Parathyroid adenoma (tissue), 2 donors: ENCODE results near the gene TSPAN7.

Experiments
- H2AFZ ChIP-seq: fragments of 300-600 bp; sonication (generic); one replicate; pipeline ENCODE4 v1.7.0; 2017; ENCODE audit warnings: antibody characterized with exemption, mild to moderate bottlenecking
- H3K27ac ChIP-seq: fragments of 300-600 bp; sonication (generic); one replicate; pipeline ENCODE4 v1.7.0; 2017
- H3K27me3 ChIP-seq: fragments of 300-600 bp; sonication (generic); one replicate; pipeline ENCODE4 v1.7.0; 2017; ENCODE audit warnings: low read length; ENCODE audit not compliant: control insufficient read depth, insufficient read depth
- H3K36me3 ChIP-seq: fragments of 300-600 bp; sonication (generic); one replicate; pipeline ENCODE4 v1.7.0; 2017; ENCODE audit warnings: low read length; ENCODE audit not compliant: control insufficient read depth, insufficient read depth
- H3K4me1 ChIP-seq: fragments of 300-600 bp; sonication (generic); one replicate; pipeline ENCODE4 v1.7.0; 2017; ENCODE audit warnings: control low read depth
- H3K4me2 ChIP-seq: fragments of 300-600 bp; sonication (generic); one replicate; pipeline ENCODE4 v1.7.0; 2017; ENCODE audit warnings: low read length
- H3K4me3 ChIP-seq: fragments of 300-600 bp; sonication (generic); one replicate; pipeline ENCODE4 v1.7.0; 2017; ENCODE audit warnings: low read depth, low read length
- H3K79me2 ChIP-seq: fragments of 300-600 bp; sonication (generic); one replicate; pipeline ENCODE4 v1.7.0; 2017; ENCODE audit warnings: control low read depth
- H3K9ac ChIP-seq: fragments of 300-600 bp; sonication (generic); one replicate; pipeline ENCODE4 v1.7.0; 2017; ENCODE audit warnings: mild to moderate bottlenecking
- H3K9me3 ChIP-seq: fragments of 300-600 bp; sonication (generic); one replicate; pipeline ENCODE4 v1.7.0; 2017; ENCODE audit warnings: low read length; ENCODE audit not compliant: control insufficient read depth
- CTCF ChIP-seq: fragments of 300-600 bp; sonication (generic); IDR thresholded peaks from one replicate; pipeline ENCODE4 v1.7.0; 2017; ENCODE audit warnings: antibody characterized with exemption, mild to moderate bottlenecking
- donor health status: primary hyperparathyroidism.

TSPAN7 gene

DNA sequence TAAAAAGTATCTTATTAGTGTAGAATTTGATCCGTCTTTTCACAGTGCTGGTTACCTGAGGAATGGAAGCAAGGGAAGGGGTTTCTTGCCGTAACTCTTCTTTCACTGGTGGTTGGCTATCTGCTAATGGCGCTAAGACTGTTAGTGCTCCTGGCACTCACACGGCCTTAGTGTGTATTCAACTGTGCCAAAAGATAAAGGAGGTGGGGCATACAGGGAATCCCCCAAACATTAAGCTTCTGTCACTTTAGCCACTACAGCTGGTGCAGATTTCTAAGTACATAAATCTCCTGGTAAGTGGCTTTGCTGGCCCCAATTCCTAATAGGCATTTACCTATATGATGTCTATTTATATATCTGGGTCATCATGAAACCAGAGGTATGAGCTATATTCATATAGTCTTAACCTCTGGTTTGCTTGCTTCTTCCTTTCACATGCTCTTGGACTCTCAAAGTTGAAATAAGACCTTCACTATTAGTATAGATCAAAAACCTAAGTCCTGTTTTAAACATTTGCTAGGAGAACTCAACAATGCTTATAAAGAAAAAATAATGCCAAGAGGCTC is 95.1 kb downstream of the TSPAN7 start:
- no peak for TF ChIP-seq CTCF
- H3K27me3 ChIP-seq: no peaks in the 10 kb centered on the region
- no peaks in the 10 kb centered on the region for H3K36me3 ChIP-seq
- H3K4me2 ChIP-seq: no peak overlapping the region
- no peaks in the 10 kb centered on the region for H3K9me3 ChIP-seq
- no peaks in the 10 kb centered on the region for H3K4me1 ChIP-seq
- H3K79me2 ChIP-seq: no peaks in the 10 kb centered on the region
- H3K9ac ChIP-seq: no peak overlapping the region
- no peak overlapping the region for H2AFZ ChIP-seq
- H3K4me3 ChIP-seq: no peak overlapping the region
- no peak overlapping the region for H3K27ac ChIP-seq

DNA sequence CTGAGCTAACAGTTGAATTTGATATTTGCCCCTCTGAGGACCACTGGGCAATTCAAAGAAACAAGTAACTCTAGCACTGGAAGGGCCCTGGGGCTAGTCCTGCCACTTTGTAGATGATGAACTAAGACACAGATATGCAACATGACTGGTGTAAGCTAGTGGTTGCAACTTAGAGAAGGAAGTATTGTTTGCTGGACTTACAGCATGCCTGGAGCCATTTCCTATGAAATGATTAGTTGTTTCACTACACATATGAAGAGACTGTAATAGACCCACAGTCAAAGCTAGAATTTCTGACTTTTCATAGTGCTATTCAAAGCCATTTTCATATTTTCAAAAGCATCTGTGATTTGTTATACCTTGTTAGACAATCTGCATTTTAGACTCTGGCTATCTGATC is 96.2 kb downstream of the TSPAN7 start:
- H3K27me3 ChIP-seq: no peaks in the 10 kb centered on the region
- no peaks in the 10 kb centered on the region for H3K9me3 ChIP-seq
- no peak for TF ChIP-seq CTCF
- H3K4me1 ChIP-seq: no peaks in the 10 kb centered on the region
- H3K4me2 ChIP-seq: no peak overlapping the region
- no peak overlapping the region for H2AFZ ChIP-seq
- H3K36me3 ChIP-seq: no peaks in the 10 kb centered on the region
- no peak overlapping the region for H3K27ac ChIP-seq
- H3K4me3 ChIP-seq: no peak overlapping the region
- H3K79me2 ChIP-seq: no peaks in the 10 kb centered on the region
- H3K9ac ChIP-seq: no peak overlapping the region

- TF ChIP-seq CTCF: no peak
- H3K27ac ChIP-seq: no peak overlapping the region
- no peaks in the 10 kb centered on the region for H3K4me1 ChIP-seq
Measured at GRCh38 chrX:38660395-38661102, 99.2 kb downstream of the TSPAN7 start.

DNA sequence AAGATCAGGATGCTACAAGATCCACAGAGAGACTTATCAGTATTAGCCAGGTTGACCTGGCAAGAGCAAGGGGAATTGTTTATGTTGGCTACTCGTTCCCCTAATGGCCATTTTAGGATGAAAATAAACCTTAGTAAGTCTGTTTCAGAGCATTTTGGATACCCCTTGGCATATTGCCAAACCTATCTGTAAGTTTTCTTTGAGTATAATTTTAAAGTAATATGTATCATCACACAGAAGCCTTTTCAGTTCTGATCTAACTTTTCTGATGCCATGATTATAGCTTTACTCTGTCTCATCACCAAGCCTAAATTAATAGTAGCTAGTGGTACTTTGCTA is 99.7 kb downstream of the TSPAN7 start:
- no peak overlapping the region for H3K4me2 ChIP-seq
- no peak overlapping the region for H3K9ac ChIP-seq
- H3K27ac ChIP-seq: no peak overlapping the region
- H2AFZ ChIP-seq: no peak overlapping the region
- no peaks in the 10 kb centered on the region for H3K27me3 ChIP-seq
- H3K9me3 ChIP-seq: no peaks in the 10 kb centered on the region
- no peaks in the 10 kb centered on the region for H3K36me3 ChIP-seq
- H3K79me2 ChIP-seq: no peaks in the 10 kb centered on the region
- no peak overlapping the region for H3K4me3 ChIP-seq
- no peak for TF ChIP-seq CTCF
- H3K4me1 ChIP-seq: no peaks in the 10 kb centered on the region

More at GRCh38 chrX:38660395-38661102, 99.2 kb downstream of the TSPAN7 start:
- no peaks in the 10 kb centered on the region for H3K9me3 ChIP-seq
- no peak overlapping the region for H3K9ac ChIP-seq
- H2AFZ ChIP-seq: no peak overlapping the region
- no peak overlapping the region for H3K4me3 ChIP-seq
- no peaks in the 10 kb centered on the region for H3K36me3 ChIP-seq
- no peaks in the 10 kb centered on the region for H3K79me2 ChIP-seq
- no peaks in the 10 kb centered on the region for H3K27me3 ChIP-seq
- no peak overlapping the region for H3K4me2 ChIP-seq

DNA sequence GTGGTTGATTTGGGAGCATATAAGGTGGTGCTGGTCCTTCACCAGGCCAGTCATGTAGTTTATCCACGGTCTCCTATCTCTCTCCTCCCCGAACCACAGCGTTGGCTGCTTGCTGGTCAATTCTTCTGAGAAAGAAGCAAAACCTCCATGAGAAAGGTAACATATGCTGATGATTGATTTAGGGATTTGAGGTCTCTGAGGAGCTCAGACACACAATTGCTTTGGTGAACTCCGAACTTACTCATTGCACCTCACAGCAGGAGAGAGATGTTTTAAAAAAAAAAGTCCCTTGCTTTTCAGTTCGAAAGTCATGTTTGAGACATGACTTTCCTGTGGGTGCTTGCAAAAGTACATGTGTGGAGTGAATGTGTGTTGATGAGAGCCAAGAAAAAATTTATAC is 100.2 kb downstream of the TSPAN7 start:
- no peak overlapping the region for H3K27ac ChIP-seq

More for the DNA sequence above, 100.2 kb downstream of the TSPAN7 start:
- Histone ChIP-seq H3K36me3 (no peaks in the 10 kb centered on the region), H3K27me3 (no peaks in the 10 kb centered on the region), H3K9me3 (no peaks in the 10 kb centered on the region), H2AFZ (no peak overlapping the region), H3K4me1 (no peaks in the 10 kb centered on the region), H3K79me2 (no peaks in the 10 kb centered on the region), H3K4me2 (no peak overlapping the region), H3K4me3 (no peak overlapping the region), H3K9ac (no peak overlapping the region)
- no peak for TF ChIP-seq CTCF
